CD4-positive, alpha-beta T cell treated with Interleukin-1 beta for 1 hour (primary cell): Measurements from ENCODE around the gene SLC13A3.
A peak's percentile ranks its signal among the peaks of the same experiment; 100 is the strongest.

Source experiments
- DNase-seq, 2 donors: peaks; one replicate each; pipeline ENCODE4 v3.0.0-alpha.2; 2020 to 2022

Gene SLC13A3

DNA sequence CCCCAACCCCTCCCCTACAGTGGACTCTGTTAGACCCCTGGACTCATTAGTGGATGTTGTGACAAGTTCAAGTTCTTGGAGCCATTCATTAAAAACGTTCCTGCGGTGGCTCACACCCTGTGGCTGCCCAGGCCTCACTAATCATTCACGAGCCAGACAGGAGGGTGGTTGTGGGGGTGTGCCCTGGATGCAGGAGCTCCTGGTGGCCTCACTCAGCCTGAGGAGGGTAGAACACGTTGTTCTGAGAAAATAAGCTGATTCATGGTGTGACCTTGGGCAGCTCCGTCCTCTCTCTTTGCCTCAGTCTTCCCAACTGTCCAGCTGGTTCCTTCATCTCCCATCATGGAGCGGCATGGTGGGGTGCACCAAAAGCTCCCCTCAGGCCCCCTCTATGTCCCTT lies 16.7 kb downstream of the SLC13A3 start:
- DNase-seq: no peak

DNA sequence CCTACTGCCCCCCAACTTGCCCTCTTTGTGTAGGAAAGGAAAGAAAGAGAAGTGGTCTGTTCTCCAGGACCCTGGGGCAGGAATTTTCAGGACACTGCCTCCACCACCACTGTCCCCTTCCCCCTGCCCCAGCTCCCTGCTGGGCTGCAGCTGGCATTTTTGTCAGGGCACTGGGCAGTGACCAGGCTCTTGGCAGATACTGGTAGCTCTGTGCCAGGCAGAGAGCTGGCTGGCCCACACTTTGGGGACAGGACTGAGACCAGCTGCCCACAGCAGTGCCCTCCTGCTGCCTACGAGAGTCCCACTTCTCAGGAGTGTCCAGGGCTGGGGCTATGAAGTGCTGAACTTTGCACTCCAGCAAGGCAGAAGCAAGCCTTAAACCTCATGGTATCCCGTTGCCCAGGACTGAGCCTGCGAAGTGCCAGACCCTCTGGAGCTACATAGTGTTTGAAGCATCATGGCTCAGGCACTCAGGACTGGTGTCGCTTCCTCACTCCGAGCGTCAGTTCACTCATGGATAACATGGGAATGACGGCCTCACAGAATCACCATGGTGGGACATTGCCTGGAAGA lies 19.3 kb downstream of the SLC13A3 start:
- DNase-seq: no peak

DNA sequence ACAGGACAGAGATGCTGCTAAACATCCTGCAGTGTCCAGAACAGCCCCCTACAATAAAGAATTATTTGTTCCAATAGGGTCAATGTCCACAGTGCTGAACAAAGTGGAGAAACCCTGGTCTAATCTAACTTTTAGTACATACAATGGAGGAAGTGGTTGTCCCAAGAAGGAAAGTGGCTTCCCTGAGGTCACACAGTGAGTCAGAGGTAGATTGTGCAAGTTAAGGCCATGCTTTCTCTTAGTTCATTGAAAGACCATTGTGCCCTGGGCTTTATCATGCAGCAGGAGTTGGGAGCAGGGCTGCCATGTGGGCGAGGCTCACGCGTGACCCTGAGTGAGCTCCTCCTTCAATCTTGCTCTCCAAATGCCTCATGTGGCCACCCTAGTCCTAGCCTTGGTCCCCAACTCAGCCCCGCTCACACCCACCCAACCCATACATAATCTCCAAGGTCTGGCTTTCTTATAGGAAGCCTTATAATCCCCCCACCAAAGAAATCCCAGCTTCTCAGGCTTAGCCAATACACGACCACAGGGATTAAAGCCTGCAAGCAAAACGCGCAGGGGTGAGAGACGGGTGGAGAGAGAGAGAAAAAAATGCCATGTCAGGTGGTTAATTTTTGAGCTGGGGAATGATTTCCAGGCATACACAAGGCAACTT lies 19.9 kb downstream of the SLC13A3 start:
- DNase-seq: peak in 1 of 2 donors; percentile 64

DNA sequence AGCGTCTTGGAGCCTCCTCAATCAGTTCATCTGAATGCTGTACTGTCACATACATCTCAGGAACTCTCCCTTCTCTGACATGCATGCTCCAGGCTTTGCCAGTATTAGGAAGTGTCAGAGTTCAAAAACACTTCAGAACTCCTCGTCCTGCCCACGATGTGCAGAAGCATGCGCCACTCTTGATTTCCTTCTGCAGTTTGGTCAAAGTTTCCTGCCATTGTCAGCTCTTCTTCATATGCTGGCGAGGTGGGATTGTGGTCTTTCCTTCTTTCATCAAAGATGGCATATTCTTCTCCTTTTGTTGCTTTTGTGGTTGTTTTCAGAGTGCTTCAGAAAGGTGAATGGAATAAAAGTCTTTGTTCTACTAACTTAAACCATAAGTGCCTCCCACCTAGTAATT lies 21.0 kb downstream of the SLC13A3 start:
- DNase-seq: no peak

DNA sequence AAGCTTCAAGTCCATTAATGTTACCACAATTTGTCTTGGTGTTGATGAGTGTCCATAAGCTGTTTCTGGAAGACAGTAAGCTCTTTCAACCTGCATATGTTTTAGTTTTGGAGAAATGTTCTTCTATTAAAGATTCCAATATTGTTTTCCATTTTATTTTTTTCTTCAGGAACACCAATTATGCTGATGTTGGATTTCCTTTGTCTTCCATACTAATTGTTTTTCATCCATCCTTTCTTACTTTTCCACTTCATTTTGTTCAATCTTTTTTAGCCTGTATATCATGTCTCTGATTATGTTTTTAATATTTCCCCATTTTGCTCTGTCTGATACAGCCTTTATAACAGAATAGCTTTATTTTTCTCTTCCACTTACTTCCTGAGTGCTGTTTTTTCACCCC lies 21.9 kb downstream of the SLC13A3 start:
- DNase-seq: no peak

DNA sequence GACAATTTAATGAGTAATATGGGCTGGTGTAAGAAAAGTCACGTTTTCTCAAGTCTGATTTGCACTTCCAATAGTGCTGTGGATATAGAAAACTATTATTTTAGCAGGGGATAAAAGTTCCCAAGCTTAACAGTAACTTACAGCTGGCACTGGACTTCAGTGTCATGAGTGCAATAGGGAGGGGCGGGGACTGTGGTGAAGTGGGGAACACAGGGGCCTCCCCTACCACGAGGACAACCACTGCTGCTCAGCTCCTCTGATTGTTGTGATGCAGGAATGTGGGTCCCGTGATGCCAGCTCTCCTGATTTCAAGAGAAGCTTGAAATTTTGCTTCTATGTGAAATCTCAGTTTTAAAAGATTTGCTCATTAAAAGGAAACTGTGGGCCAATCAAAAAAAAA lies 24.0 kb downstream of the SLC13A3 start:
- no peak for DNase-seq

DNA sequence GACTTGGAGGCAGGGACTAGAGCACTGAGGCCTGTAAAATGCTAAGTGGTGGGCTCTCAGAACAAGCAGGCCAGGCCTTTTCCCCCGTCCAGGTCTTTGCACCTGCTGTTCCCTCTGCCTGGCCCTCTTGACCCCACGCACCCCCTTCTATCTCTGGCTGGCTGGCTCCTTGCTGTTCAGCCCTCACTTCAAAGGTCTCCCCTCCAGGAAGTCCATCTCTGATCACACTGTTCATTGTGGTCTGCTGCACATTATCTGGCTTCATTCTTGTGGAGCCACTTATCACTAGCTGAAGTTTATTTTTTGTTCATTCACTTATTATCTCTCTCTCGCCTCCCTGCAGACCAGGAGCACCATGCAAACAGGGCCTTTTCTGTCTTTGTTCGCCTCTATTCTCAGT lies 24.5 kb downstream of the SLC13A3 start:
- DNase-seq: no peak

DNA sequence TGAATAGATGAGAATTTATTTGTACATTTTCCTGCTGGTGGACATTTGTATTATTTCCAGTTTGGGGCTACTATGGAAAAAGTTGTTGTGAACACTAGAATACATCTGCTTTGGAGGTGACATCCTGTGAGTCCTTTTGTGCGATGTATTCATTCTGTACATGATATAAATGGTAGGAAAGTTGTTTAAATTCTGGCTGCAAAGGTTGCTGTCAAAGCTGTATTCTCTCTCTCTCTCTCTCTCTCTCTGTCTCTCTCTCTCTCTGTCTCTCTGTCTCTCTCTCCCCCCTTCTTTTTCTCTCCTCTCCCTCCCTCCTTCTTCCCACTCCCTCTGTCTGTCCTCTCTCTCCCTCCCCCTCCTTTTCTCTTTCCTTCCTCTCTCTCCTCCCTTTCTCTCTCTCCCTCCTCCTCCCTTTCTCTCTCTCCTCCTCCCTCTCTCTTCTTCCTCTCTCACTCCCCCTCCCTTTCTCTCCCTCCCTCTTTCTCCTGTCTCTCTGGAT lies 25.3 kb downstream of the SLC13A3 start:
- DNase-seq: no peak

DNA sequence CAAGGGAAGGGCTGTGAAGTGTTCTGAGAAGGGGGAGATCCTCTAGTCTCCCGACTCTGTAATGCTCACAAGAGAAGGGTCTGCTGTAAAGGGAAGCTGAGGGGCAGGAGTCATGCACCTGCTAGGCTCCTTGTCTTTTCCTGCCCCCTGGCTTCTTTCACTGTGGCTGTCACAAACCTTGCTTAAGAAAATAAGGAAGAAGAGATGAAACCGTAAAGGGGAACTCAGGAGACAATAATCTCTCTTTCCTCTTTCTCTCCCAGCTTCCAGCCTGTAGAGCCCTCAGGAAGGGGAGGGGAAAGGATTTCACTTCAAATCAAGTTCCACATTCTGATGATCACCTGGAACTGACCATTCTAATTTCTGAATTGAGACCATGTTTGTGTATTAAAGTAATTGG lies 26.3 kb downstream of the SLC13A3 start:
- DNase-seq: no peak

DNA sequence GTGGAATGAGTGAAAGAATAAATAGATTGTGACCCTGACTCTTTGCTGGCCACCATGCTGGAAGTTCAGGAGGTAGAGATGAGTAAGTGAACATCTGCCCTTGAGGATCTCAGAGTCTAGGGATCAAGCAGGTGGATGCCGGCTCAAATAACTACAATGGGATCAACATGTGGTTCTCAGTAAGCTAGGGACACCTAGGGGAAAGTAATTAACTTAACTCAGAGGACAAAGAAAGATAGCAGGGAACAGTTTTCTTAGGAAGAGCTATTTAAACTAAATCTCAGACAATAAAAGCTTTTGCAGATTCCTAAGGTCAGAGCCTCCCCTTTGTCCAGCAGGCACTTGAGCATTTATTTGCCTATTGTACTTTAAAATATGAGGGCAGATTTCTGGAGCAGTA lies 29.1 kb downstream of the SLC13A3 start:
- no peak for DNase-seq

DNA sequence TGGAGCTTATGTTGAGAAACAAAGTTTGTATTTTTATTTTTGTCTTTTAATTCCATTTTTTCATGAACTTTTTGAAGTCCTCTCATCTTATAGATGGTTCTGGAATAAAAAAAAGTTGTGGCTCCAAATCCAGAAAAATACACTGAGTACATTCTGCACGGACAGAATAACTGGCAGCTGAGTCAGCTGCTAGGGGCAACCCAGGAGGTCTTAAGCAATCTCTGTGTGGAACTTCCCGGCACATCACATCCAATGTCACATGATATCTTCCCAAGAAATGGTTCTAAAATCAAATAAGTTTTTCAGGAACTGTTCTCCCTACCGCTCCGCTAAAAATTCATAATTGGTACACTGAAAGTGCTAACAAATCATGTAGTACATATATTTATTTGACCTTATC lies 29.8 kb downstream of the SLC13A3 start:
- DNase-seq: no peak

DNA sequence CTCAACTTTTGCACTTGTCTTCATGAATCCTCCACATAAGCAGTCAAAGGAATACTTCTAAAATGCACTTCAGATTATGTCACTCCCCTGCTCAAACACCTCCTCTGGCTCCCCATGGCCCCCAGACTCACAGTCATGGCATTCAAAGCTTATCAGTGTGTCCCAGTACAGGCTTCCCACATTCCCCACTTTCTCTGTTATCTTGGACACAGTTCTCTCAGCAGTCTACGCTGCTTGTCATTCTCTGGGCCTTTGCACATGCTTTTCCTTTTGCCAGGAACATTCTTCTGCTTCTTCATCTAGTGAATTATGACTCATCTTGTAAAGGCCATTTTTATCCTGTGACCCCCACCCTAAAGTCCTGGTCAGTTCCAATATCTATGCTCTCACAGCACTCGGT lies 31.8 kb downstream of the SLC13A3 start:
- no peak for DNase-seq

DNA sequence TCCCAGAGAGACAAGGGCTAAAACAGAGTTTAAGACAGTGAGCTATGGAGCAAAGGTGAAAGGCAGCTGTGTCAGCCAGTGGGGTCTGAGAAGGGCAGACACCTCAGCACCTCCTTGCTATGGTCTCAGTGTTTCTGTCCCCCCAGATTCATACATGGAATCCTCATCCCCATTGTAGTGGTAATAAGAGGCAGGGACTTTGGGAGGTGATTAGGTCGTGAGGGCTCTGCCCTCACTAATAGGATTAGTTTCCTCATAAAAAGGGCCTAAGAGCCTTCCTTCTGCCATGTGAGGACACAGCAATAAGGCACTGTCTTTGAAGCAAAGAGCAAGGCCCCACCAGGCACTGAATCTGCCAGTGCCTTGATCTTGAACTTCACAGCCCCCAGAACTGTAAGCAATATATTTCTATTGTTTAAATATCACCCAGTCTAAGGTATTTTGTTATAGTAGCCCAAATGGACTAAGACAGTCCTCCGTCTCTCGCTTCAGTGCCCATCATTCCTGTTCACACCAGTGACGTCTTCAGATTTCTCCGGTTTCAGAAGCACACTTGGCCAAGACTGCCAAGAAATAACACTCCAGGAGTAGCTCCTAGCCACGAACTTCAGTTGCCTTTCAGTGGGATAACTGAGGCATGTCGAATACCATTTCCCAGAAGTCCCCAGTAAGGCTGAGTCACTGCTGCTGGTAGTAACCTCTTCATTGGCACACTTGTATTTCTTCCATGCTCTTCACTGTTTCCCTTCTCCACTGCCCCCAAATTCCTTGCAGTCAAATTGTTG lies 32.8 kb downstream of the SLC13A3 start:
- DNase-seq: no peak

DNA sequence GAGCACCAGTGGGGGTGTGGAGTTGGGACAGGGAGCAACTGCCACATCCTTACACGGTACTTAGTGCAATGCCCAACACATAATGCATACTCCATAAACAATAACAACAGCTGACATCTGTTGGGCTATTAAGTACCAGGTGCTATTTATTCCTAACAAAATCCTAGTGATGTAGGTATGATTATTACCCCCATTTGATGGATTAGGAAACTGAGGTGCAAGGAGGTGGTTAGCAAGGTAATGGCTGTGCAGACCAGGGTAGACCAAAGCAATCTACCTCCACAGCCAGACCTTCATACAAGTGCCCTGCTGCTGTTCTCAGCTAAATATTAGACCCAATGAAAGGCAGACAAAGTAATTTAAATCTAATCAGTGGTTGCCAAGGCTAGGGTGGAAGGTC lies 36.8 kb downstream of the SLC13A3 start:
- no peak for DNase-seq

DNA sequence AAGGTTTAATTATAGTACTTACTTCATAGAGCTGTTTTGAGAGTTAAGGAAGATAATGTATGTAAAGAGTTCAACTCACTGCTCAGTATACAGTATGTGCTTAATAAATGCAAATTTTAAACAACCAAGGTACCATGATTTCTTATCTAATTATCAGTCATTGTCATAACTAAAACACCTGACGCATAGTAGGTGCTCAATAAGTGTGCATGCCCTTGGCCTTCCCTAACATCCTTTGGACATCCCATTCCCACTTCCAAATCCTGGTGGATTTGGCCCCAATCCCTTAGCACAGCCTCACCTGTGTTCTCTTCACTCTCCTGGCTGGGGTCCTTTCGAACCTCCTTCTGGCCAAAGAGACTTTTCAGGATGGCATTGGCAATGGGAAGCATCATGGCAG lies 41.1 kb downstream of the SLC13A3 start:
- DNase-seq: no peak

DNA sequence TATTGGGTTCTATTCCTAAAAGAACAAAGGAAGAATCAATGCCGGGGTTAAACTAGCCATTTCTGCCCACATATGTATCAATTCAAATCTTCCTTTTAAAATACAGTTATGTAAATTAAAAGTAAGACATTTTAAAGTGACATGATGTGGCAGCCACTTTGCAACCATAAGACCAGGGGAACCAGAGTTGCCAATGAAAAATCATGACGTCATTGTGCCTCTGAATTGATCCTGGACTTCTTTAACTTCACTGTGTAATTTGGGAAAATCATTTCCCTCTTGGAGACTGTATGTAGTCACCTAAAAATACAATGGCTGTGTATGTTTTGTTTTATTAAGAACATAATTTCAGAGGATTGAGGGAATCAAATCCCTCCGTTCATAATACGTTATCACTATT lies 42.2 kb downstream of the SLC13A3 start:
- DNase-seq: no peak

DNA sequence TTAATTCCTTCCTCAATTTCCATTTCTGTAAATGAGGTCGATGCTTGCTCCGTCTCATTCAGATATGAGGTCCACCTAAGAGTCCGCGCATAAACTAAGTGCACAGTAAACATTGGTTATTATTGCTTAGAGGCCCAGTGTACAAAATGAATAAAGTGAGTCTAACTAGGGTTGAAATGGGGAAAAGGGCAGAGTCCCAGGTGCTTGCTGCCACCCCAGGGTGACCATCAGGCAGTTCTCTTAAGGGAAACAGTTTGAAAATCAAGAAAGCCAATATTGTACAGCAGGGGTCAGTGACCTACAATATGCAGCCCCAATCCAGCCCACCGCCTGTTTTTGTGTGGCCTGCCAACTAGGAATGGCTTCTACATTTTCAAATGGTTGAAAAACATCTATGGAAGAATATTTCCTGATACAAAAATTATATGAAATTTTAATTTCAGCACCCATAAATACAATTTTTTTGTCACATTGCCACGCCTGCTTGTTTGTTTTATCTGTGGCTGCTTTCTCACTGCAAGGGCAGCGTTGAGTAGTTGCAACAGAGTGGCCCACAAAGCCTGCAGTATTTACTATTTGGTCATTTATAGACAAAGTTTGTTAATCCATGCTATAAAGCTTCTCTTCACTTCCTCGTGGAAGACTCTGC lies 43.3 kb downstream of the SLC13A3 start:
- no peak for DNase-seq

DNA sequence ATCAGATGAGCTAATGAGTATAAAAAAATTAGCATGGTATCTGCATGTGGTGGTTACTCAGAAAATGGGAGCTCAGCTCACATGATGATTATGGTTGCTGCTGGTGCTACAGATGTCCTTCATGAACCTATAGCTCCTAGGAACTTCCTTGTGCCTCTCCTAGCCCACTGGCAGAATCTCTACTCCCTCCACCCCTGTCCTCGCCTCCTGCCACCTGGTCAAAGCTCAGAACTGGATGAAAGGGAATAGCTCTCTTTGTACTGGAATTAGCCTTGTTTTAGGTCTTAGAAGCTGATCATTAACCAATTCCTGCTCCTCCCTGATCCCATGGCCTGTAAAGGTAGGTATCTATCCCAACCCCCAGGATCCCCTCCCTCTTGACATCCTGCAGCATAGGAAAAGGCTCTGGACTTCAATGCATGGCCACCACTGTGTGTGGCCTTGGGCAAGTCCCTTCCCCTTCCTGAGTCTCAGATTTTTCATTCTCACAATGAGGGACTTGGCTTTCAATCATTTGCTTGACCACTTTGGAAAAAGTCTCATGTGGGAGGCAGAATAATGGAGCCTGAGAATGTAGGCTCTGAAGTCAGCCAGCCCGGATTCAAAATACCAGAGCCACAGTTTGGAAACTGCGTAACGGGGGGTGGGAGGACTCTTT lies 43.9 kb downstream of the SLC13A3 start:
- no peak for DNase-seq

DNA sequence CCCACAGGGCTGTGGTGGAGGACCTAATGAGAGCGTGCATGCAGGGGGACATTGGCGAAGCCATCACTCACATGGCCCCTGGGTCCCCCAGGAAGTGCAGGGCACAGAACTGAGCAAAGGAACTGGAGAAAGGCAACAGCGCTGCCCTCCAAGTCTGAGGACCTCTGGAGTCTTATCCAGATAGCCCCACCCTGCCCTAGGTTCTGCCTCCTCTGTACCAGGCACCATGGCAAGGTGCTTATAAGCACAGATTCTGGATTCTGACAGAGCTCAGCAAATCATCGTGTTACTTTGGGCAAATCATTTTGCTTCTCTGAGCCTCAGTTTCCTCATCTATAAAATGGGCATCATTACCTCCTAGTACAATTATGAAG lies 44.5 kb downstream of the SLC13A3 start:
- no peak for DNase-seq

DNA sequence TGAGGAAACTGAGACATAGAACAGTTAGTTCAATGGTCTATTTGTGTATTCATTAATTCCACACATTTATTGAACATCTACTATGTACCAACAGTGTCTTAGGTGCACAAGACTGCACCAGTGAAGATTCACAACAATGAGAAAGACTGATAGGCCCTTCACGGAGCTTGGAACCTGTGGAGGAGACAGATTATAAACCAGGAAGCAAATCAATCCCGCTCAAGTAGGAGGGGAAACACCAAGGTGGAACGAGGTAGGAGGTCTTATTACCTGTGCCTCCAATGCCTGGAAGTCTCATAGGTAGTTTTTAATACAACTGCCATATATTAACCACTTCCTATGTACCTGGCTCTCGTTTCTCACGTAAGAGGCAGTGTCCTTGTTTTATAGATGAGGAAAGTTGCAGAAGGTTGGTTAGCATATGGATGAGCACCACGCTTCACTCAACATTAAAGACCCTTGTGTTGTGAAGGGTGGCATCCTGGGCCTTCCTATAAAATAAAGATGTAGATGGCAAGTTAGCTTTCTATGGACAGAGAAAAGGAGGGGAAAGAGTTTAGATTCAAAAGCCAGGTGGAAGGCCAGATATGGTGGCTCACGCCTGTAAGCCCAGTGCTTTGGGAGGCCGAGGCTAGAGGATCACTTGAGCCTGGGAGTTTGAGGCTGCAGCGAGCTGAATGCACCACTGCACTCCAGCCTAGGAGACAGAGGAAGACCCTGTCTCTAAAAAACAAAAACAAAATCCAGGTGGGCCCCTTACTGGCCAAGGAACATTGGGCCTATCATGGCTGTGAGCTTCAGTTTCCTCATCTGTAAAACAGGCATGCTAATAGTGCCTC lies 45.1 kb downstream of the SLC13A3 start:
- no peak for DNase-seq

DNA sequence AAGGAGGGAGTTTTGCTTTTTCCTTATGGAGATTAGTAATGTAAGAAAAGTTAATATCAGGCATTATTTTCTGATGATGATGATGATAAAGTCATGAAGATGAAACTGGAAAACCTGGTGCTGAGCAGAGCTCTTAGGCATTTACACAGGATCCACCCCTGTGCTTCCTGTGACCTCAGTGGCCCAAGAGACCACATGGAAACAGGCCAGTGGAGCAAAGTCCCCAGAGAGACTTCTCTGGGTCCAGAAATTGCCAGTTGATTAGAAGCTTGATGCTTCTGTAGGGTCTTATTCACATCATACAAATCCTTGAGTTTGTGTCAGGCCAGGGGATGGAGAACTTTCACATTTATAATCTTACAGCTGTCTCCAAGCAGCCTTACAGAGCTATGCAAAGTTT lies 46.1 kb downstream of the SLC13A3 start:
- DNase-seq: no peak

DNA sequence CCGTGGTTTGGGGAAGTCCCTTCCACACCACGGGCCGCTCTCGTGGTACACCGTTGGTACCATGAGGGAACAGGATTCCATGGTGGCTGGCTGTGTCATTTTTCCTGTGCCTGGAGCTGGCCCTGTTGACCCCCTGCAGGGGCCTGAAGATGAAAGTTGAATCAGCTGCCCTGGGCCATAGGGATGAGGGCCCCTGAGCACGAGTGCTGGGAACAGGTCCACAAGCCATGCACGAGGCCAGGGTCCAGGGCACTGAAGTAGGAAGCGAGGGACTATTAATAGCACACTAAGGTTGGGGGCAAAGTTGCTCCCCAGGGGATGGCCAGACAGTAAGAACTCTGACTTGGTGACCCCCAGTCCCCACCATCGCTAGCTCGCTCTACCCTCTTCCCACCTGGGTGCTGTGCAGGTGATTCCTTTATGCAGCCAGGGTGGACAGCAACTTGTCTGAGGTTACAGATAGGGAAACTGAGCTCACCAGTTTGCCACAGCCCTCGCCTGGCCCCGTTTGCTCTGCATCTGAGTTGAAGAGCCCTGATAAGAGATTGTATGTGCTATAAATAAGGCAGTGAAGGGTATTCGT lies 46.6 kb downstream of the SLC13A3 start:
- DNase-seq: no peak
